Left lung (tissue), 14 donors: ENCODE measurements around the gene ATG3. TPM values are rescaled to one million over a fixed set of nuclear protein-coding genes. Genes with fewer than 3 reads are reported as not detected.
A peak's percentile ranks its signal among the peaks of the same experiment; 100 is the strongest.

ENCODE experiments used
- ATAC-seq: fragments of 200-7000 bp; cut with Tn5 transposase; one replicate; pipeline ENCODE4 v1.9.1; 2020; ENCODE audit warnings: moderate library complexity
- DNase-seq, 4 donors: peaks; one replicate each; pipeline ENCODE4 v3.0.0-alpha.2; 2013 to 2020
- H3K27ac ChIP-seq, 2 donors: fragments of 200-600 bp; sonication (generic) in 1 of 2; one replicate each; pipeline versions ENCODE4 v1.5.0 to v1.8.0; 2020 to 2021
- H3K27me3 ChIP-seq, 2 donors: fragments of 200-600 bp; sonication (generic) in 1 of 2; one replicate each; pipeline versions ENCODE4 v1.5.0 to v1.8.0; 2020 to 2021
- H3K36me3 ChIP-seq, 2 donors: fragments of 200-600 bp; sonication (generic) in 1 of 2; one replicate each; pipeline versions ENCODE4 v1.5.0 to v1.8.0; 2020 to 2021
- H3K4me1 ChIP-seq, 2 donors: fragments of 200-600 bp; one replicate each; pipeline ENCODE4 v1.8.0; 2021
- H3K4me3 ChIP-seq, 2 donors: fragments of 200-600 bp; sonication (generic) in 1 of 2; one replicate each; pipeline versions ENCODE4 v1.5.0 to v1.8.0; 2020 to 2021; ENCODE audit warnings: mild to moderate bottlenecking in 1 of 2
- H3K9me3 ChIP-seq, 2 donors: fragments of 200-600 bp; sonication (generic) in 1 of 2; one replicate each; pipeline versions ENCODE4 v1.5.0 to v1.8.0; 2020 to 2021
- CTCF ChIP-seq, 2 donors: fragments of 200-600 bp; sonication (generic) in 1 of 2; IDR thresholded peaks; one replicate each; pipeline versions ENCODE4 v1.5.0 to v1.8.0; 2021; ENCODE audit warnings: antibody characterized with exemption in 2 of 2
- intact Hi-C, 2 donors: fragments of 100-400 bp; cut with DNase I; formaldehyde crosslinking; loops; one replicate each; pipeline versions ENCODE4 v1.11.2 to v1.14.2; 2022
- long read RNA-seq, 12 donors: library from polyadenylated mRNA in 2 of 12; unstranded in 2 of 12; transcript quantifications; one replicate each; pipeline ENCODE4 v2.0.0 and lab custom pipeline, GENCODE V29; 2019 to 2026
- polyA plus RNA-seq, 6 donors: library from polyadenylated mRNA; unstranded; fragments of 120-200 nt; gene quantifications; one replicate each; pipeline ENCODE4 v1.2.1, GENCODE V29; 2013; ENCODE audit not compliant: insufficient read length in 6 of 6
- total RNA-seq, 2 donors: library from RNA; stranded (reverse); fragmentation: NEBNext Ultra II Directional; extraction: Animal tissue kit (Norgen Biotek cat#: 25700); gene quantifications; one replicate each; pipeline ENCODE4 v1.2.1, GENCODE V29; 2021
- donor health status: DM: no; HTN: yes; CAD: no.
- donor health status: DM: no; HTN: no; CAD: no.

Gene ATG3
- total RNA-seq (10 to 100 TPM; 49.7 to 73.1 TPM), polyA plus RNA-seq (10 to 100 TPM; 36.6 to 44.2 (median 41.8) TPM)
- long read RNA-seq, donor 1, transcript ATG3-207 (2 exons, 2,758 nt) = minor isoform, 5 of 57 reads
- long read RNA-seq, donor 1, transcript ATG3-201 (12 exons, 1,570 nt) = major isoform, 16 of 57 reads
- long read RNA-seq, donor 1, partial matches to known transcripts = 32 of 57 reads
- long read RNA-seq, donor 1, other reads (novel, unspliced or antisense) = 0 of 57 reads
- long read RNA-seq, donor 2, transcript ATG3-201 (12 exons, 1,570 nt) = major isoform, 21 of 28 reads
- long read RNA-seq, donor 2, partial matches to known transcripts = 0 of 28 reads
- long read RNA-seq, donor 2, other reads (novel, unspliced or antisense) = 0 of 28 reads
- long read RNA-seq, donor 3, transcript ATG3-201 (12 exons, 1,570 nt) = major isoform, 12 of 84 reads
- long read RNA-seq, donor 3, partial matches to known transcripts = 72 of 84 reads
- long read RNA-seq, donor 3, other reads (novel, unspliced or antisense) = 0 of 84 reads
- long read RNA-seq, donor 4, transcript ATG3-201 (12 exons, 1,570 nt) = major isoform, 32 of 38 reads
- long read RNA-seq, donor 4, partial matches to known transcripts = 1 of 38 reads
- long read RNA-seq, donor 4, other reads (novel, unspliced or antisense) = 5 of 38 reads
- long read RNA-seq, donor 5, transcript ATG3-201 (12 exons, 1,570 nt) = major isoform, 9 of 14 reads
- long read RNA-seq, donor 5, partial matches to known transcripts = 0 of 14 reads
- long read RNA-seq, donor 5, other reads (novel, unspliced or antisense) = 0 of 14 reads
- long read RNA-seq, donor 6, transcript ATG3-201 (12 exons, 1,570 nt) = major isoform, 15 of 153 reads
- long read RNA-seq, donor 6, partial matches to known transcripts = 133 of 153 reads
- long read RNA-seq, donor 6, other reads (novel, unspliced or antisense) = 0 of 153 reads
- long read RNA-seq, donor 7, transcript ATG3-201 (12 exons, 1,570 nt) = major isoform, 11 of 53 reads
- long read RNA-seq, donor 7, partial matches to known transcripts = 42 of 53 reads
- long read RNA-seq, donor 7, other reads (novel, unspliced or antisense) = 0 of 53 reads
- long read RNA-seq, donor 8, transcript ATG3-201 (12 exons, 1,570 nt) = major isoform, 10 of 34 reads
- long read RNA-seq, donor 8, partial matches to known transcripts = 21 of 34 reads
- long read RNA-seq, donor 8, other reads (novel, unspliced or antisense) = 0 of 34 reads
- long read RNA-seq, donor 9 = 0 reads
- long read RNA-seq, donor 10, transcript ATG3-201 (12 exons, 1,570 nt) = major isoform, 71 of 81 reads
- long read RNA-seq, donor 10, partial matches to known transcripts = 5 of 81 reads
- long read RNA-seq, donor 10, other reads (novel, unspliced or antisense) = 3 of 81 reads
- long read RNA-seq, donor 11, transcript ATG3-201 (12 exons, 1,570 nt) = major isoform, 11 of 312 reads
- long read RNA-seq, donor 11, partial matches to known transcripts = 282 of 312 reads
- long read RNA-seq, donor 11, other reads (novel, unspliced or antisense) = 15 of 312 reads
- long read RNA-seq, donor 12, transcript ATG3-201 (12 exons, 1,570 nt) = major isoform, 12 of 140 reads
- long read RNA-seq, donor 12, partial matches to known transcripts = 113 of 140 reads
- long read RNA-seq, donor 12, other reads (novel, unspliced or antisense) = 13 of 140 reads

GRCh38 chr3:112561734-112562529 lies at the start of gene ATG3, which contains the start of gene SLC35A5:
ATG3 (minus strand) TSS chr3:112561962; CDS start chr3:112561528, 434 bp downstream.
SLC35A5 (plus strand) TSS chr3:112562045; CDS start chr3:112563404, 1,359 bp downstream.
- Histone ChIP-seq H3K27ac (peak within 1 kb of the TSS; percentile 96 to 98), H3K4me1 (peaks cover 25 to 53% of the 10 kb centered on the region in 2 donors), H3K9me3 (no peaks in the 10 kb centered on the region), H3K36me3 (peaks cover 0 to 10% of the 10 kb centered on the region in 2 donors), H3K27me3 (no peaks in the 10 kb centered on the region), H3K4me3 (peak within 1 kb of the TSS; percentile 82 to 83)
- peak in 1 of 2 donors; percentile 26 for TF ChIP-seq CTCF (IDR thresholded peaks at IDR 0.05)
- DNase-seq (peak; percentile 99), ATAC-seq (peak; percentile 91)
- intact Hi-C loops = no loop called here

DNA sequence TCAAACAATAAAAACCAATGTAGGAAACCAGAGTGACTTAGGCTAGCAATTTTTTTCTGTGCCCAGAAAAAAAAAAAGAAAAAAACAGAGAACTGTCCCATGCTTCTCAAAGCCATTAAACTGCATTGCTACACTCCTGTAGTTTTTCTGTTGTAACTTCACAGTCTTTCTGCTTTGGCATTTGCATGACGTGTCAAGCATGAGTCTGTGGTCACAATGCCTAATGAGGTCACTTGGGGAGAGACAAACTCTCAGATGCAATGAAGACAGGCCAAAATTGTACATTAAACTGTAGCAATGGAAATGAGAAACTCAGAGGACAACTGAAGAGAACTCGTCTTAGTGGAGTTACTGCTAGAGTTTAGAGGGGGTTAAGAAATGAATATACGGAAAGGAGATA lies 48.4 kb upstream of the ATG3 start:
- ATAC-seq = no peak
- H3K4me1 ChIP-seq = no peaks in the 10 kb centered on the region

GRCh38 chr3:112607863-112608262 lies 46.1 kb upstream of the ATG3 start:
- no peak overlapping the region for H3K4me3 ChIP-seq
- no peaks in the 10 kb centered on the region for H3K9me3 ChIP-seq
- ATAC-seq (no peak), DNase-seq (no peak)
- H3K27me3 ChIP-seq = no peaks in the 10 kb centered on the region
- intact Hi-C loops = no loop called here
- no peaks in the 10 kb centered on the region for H3K4me1 ChIP-seq
- no peaks in the 10 kb centered on the region for H3K36me3 ChIP-seq
- TF ChIP-seq CTCF (IDR thresholded peaks at IDR 0.05) = no peak
- no peak overlapping the region for H3K27ac ChIP-seq

More for the DNA sequence above, 48.4 kb upstream of the ATG3 start:
- no peaks in the 10 kb centered on the region for H3K27me3 ChIP-seq
- no peaks in the 10 kb centered on the region for H3K9me3 ChIP-seq
- TF ChIP-seq CTCF (IDR thresholded peaks at IDR 0.05) = no peak
- no peak overlapping the region for H3K4me3 ChIP-seq
- intact Hi-C loops = no loop called here
- H3K27ac ChIP-seq = no peak overlapping the region
- DNase-seq = no peak
- H3K36me3 ChIP-seq = no peaks in the 10 kb centered on the region

GRCh38 chr3:112606098-112606497 lies 44.3 kb upstream of the ATG3 start:
- intact Hi-C loops = no loop called here
- peak in 1 of 4 donors; percentile 37 for DNase-seq
- TF ChIP-seq CTCF (IDR thresholded peaks at IDR 0.05) = no peak

More at GRCh38 chr3:112606098-112606497, 44.3 kb upstream of the ATG3 start:
- ATAC-seq = no peak
- Histone ChIP-seq H3K9me3 (no peaks in the 10 kb centered on the region), H3K4me3 (no peak overlapping the region), H3K27ac (no peak overlapping the region), H3K36me3 (no peaks in the 10 kb centered on the region), H3K4me1 (no peaks in the 10 kb centered on the region), H3K27me3 (no peaks in the 10 kb centered on the region)
